Neural cell (in vitro differentiated cells): Measurements from ENCODE around the gene PDE9A. TPM values are rescaled to one million over a fixed set of nuclear protein-coding genes. Genes with fewer than 3 reads are reported as not detected.

ENCODE experiments used
- H2AFZ ChIP-seq: fragments of 200-600, 300-800 bp; sonication (generic), shearing (Covaris generic); 2 replicates; pipeline ENCODE4 v1.6.0; 2014; ENCODE audit warnings: low read depth, mild to moderate bottlenecking, antibody characterized with exemption, low read length, moderate library complexity
- H3F3A ChIP-seq: fragments of 200-600 bp; shearing (Covaris generic); 2 replicates; pipeline ENCODE4 v1.6.1; 2016; ENCODE audit warnings: mild to moderate bottlenecking, moderate library complexity, mixed read lengths, antibody characterized with exemption, low read length; ENCODE audit not compliant: insufficient read depth, poor library complexity, severe bottlenecking
- H3K27ac ChIP-seq: fragments of 200-600, 300-800 bp; sonication (generic), shearing (Covaris generic); 2 replicates; pipeline ENCODE4 v1.5.1; 2014; ENCODE audit warnings: mild to moderate bottlenecking, low read length, moderate library complexity
- H3K27me3 ChIP-seq: fragments of 300-800, 200-600 bp; sonication (generic), shearing (Covaris generic); 2 replicates; pipeline ENCODE4 v1.6.0; 2014; ENCODE audit warnings: mild to moderate bottlenecking, low read depth, low read length, moderate library complexity; ENCODE audit not compliant: insufficient read depth
- H3K36me3 ChIP-seq: fragments of 300-800, 200-600 bp; sonication (generic), shearing (Covaris generic); 2 replicates; pipeline ENCODE4 v1.5.1; 2014; ENCODE audit warnings: mild to moderate bottlenecking, antibody characterized with exemption, low read length, moderate library complexity; ENCODE audit not compliant: insufficient read depth
- H3K4me2 ChIP-seq: fragments of 300-800, 200-600 bp; sonication (generic), shearing (Covaris generic); 2 replicates; pipeline ENCODE4 v1.6.0; 2014; ENCODE audit warnings: mild to moderate bottlenecking, low read length
- H3K4me3 ChIP-seq: fragments of 300-800, 200-600 bp; sonication (generic), shearing (Covaris generic); 2 replicates; pipeline ENCODE4 v1.5.1; 2014; ENCODE audit warnings: mild to moderate bottlenecking, low read length, moderate library complexity
- H3K79me2 ChIP-seq: fragments of 200-600 bp; shearing (Covaris generic); replicated peaks from 2 replicates; pipeline ENCODE4 v1.6.0; 2014; ENCODE audit warnings: mild to moderate bottlenecking, low read length, moderate library complexity; ENCODE audit not compliant: insufficient read depth
- H3K9ac ChIP-seq: fragments of 300-800, 200-600 bp; sonication (generic), shearing (Covaris generic); 2 replicates; pipeline ENCODE4 v1.6.1; 2016; ENCODE audit warnings: mild to moderate bottlenecking, low read length, mixed read lengths
- H3K9me2 ChIP-seq: fragments of 200-600 bp; shearing (Covaris generic); 2 replicates; pipeline ENCODE4 v1.6.1; 2016; ENCODE audit warnings: mild to moderate bottlenecking, low read length, mixed read lengths; ENCODE audit not compliant: insufficient read depth
- H3K9me3 ChIP-seq: fragments of 200-600, 300-800 bp; sonication (generic), shearing (Covaris generic); 2 replicates; pipeline ENCODE4 v1.6.1; 2016; ENCODE audit warnings: mild to moderate bottlenecking, mixed run types, low read length, moderate library complexity, mixed read lengths
- H4K20me1 ChIP-seq: fragments of 200-600 bp; shearing (Covaris generic); 2 replicates; pipeline ENCODE4 v1.6.1; 2016; ENCODE audit warnings: mild to moderate bottlenecking, mixed run types; ENCODE audit not compliant: insufficient read depth
- CTCF ChIP-seq: fragments of 450-650 bp; IDR thresholded peaks from 2 replicates; pipeline ENCODE4 v1.5.1; 2014; ENCODE audit warnings: antibody characterized with exemption, mild to moderate bottlenecking, moderate library complexity; ENCODE audit not compliant: poor library complexity, severe bottlenecking
- EP300 ChIP-seq: fragments of 450-650 bp; conservative IDR thresholded peaks from 2 replicates; pipeline ENCODE4 v1.6.1; 2014; ENCODE audit warnings: antibody characterized with exemption, mild to moderate bottlenecking, moderate library complexity; ENCODE audit not compliant: poor library complexity, severe bottlenecking
- EZH2 ChIP-seq: fragments of 200-600, 300-800 bp; shearing (Covaris generic), sonication (generic); IDR thresholded peaks from 2 replicates; pipeline ENCODE4 v1.6.1; 2014; ENCODE audit warnings: antibody characterized with exemption, low read length, borderline replicate concordance, mild to moderate bottlenecking; ENCODE audit not compliant: insufficient read depth, poor library complexity, severe bottlenecking
- MXI1 ChIP-seq: fragments of 450-650 bp; conservative IDR thresholded peaks from 2 replicates; pipeline ENCODE4 v1.6.1; 2014; ENCODE audit warnings: antibody characterized with exemption, mild to moderate bottlenecking; ENCODE audit not compliant: poor library complexity, severe bottlenecking
- POLR2AphosphoS5 ChIP-seq: IDR thresholded peaks from 2 replicates; pipeline ENCODE4 v1.6.1; 2012
- RAD21 ChIP-seq: fragments of 450-650 bp; conservative IDR thresholded peaks from 2 replicates; pipeline ENCODE4 v1.6.1; 2014; ENCODE audit warnings: antibody characterized with exemption, mild to moderate bottlenecking, moderate library complexity
- REST ChIP-seq: IDR thresholded peaks from 2 replicates; pipeline ENCODE4 v1.6.1; 2012; ENCODE audit warnings: borderline replicate concordance
- SMC3 ChIP-seq: fragments of 450-650 bp; conservative IDR thresholded peaks from 2 replicates; pipeline ENCODE4 v1.6.1; 2014; ENCODE audit warnings: antibody characterized with exemption, mild to moderate bottlenecking, moderate library complexity; ENCODE audit not compliant: poor library complexity
- TAF1 ChIP-seq: IDR thresholded peaks from 2 replicates; pipeline ENCODE4 v1.6.1; 2012; ENCODE audit warnings: low read depth
- polyA plus RNA-seq: library from polyadenylated mRNA; depleted of rRNA; stranded (reverse); fragments of >200 nt; gene quantifications from 2 replicates; pipeline ENCODE4 v1.2.3, GENCODE V29; 2014

Gene PDE9A
- polyA plus RNA-seq, 1 donor from 2014 or later, result 32.2 TPM

GRCh38 chr21:42651515-42652401 is 1.7 kb upstream of the PDE9A start:
- Histone ChIP-seq H3F3A (no peaks in the 10 kb centered on the region), H3K27me3 (no peaks in the 10 kb centered on the region), H2AFZ (no peak overlapping the region), H3K9me2 (no peaks in the 10 kb centered on the region), H3K9me3 (no peaks in the 10 kb centered on the region), H3K4me3 (peak overlapping the region; percentile 69), H4K20me1 (no peaks in the 10 kb centered on the region), H3K27ac (no peak overlapping the region), H3K79me2 (peaks cover 27% of the 10 kb centered on the region), H3K4me2 (no peak overlapping the region), H3K9ac (peak overlapping the region; percentile 80), H3K36me3 (no peaks in the 10 kb centered on the region)
- TF ChIP-seq TAF1 (no peak), POLR2AphosphoS5 (no peak), REST (no peak), MXI1 (no peak), RAD21 (no peak), EP300 (no peak), CTCF (no peak), SMC3 (no peak), EZH2 (no peak)

- Histone ChIP-seq H3F3A (no peaks in the 10 kb centered on the region), H3K36me3 (no peaks in the 10 kb centered on the region), H3K79me2 (peaks cover 35% of the 10 kb centered on the region), H4K20me1 (peaks cover 3% of the 10 kb centered on the region), H2AFZ (peak overlapping the region; percentile 3), H3K9me3 (no peaks in the 10 kb centered on the region), H3K4me2 (peak overlapping the region; percentile 48), H3K27me3 (no peaks in the 10 kb centered on the region), H3K9ac (peak overlapping the region; percentile 80), H3K4me3 (peak overlapping the region; percentile 69), H3K27ac (peak overlapping the region; percentile 73), H3K9me2 (no peaks in the 10 kb centered on the region)
- TF ChIP-seq MXI1 (no peak), CTCF (peak; percentile 17)
These were observed 742 bp upstream of the PDE9A start for GRCh38 chr21:42652527-42653230.
